Liver (tissue), 9 donors: ENCODE results near the gene BCAT1. TPM values are rescaled to one million over a fixed set of nuclear protein-coding genes. Genes with fewer than 3 reads are reported as not detected.

Source experiments
- DNase-seq: peaks from one replicate; pipeline ENCODE4 v3.0.0-alpha.2; 2017; ENCODE audit warnings: low spot score
- H3K27ac ChIP-seq, 2 donors: one replicate each; pipeline ENCODE4 v1.7.0; 2013; ENCODE audit warnings: inconsistent platforms in 2 of 2, low read length in 2 of 2, control low read depth in 1 of 2, low read depth in 1 of 2, mild to moderate bottlenecking in 1 of 2
- H3K27me3 ChIP-seq, 4 donors: one replicate each; pipeline versions ENCODE4 v1.6.1 to v1.7.0; 2013; ENCODE audit warnings: low read length in 3 of 4, inconsistent platforms in 1 of 4, mild to moderate bottlenecking in 1 of 4, moderate library complexity in 1 of 4; ENCODE audit not compliant: control insufficient read depth in 4 of 4, insufficient read depth in 4 of 4
- H3K36me3 ChIP-seq, 4 donors: one replicate each; pipeline versions ENCODE4 v1.6.1 to v1.7.0; 2013; ENCODE audit warnings: low read length in 3 of 4, mild to moderate bottlenecking in 3 of 4, low read depth in 1 of 4, moderate library complexity in 1 of 4; ENCODE audit not compliant: control insufficient read depth in 4 of 4, insufficient read depth in 3 of 4
- H3K4me1 ChIP-seq, 4 donors: one replicate each; pipeline versions ENCODE4 v1.6.1 to v1.7.0; 2013; ENCODE audit warnings: low read length in 3 of 4, mild to moderate bottlenecking in 3 of 4, moderate library complexity in 1 of 4; ENCODE audit not compliant: control insufficient read depth in 4 of 4, insufficient read depth in 4 of 4
- H3K4me3 ChIP-seq, 3 donors: one replicate each; pipeline versions ENCODE4 v1.6.1 to v1.7.0; 2013; ENCODE audit warnings: low read length in 3 of 3, control low read depth in 1 of 3, low read depth in 1 of 3, mild to moderate bottlenecking in 1 of 3
- H3K9ac ChIP-seq, 2 donors: one replicate each; pipeline ENCODE4 v1.7.0; 2013; ENCODE audit warnings: low read length in 2 of 2, mild to moderate bottlenecking in 2 of 2, moderate library complexity in 2 of 2, control low read depth in 1 of 2, low read depth in 1 of 2
- H3K9me3 ChIP-seq, 4 donors: one replicate each; pipeline versions ENCODE4 v1.6.1 to v1.7.0; 2013; ENCODE audit warnings: low read length in 3 of 4; ENCODE audit not compliant: control insufficient read depth in 4 of 4
- FOXA1 ChIP-seq: IDR thresholded peaks from 2 replicates; pipeline ENCODE4 v1.6.1; 2016; ENCODE audit warnings: antibody characterized with exemption
- FOXA2 ChIP-seq: IDR thresholded peaks from 2 replicates; pipeline ENCODE4 v1.6.1; 2016; ENCODE audit warnings: antibody characterized with exemption
- GABPA ChIP-seq, 2 donors: IDR thresholded peaks in 1 of 2; conservative IDR thresholded peaks in 1 of 2; 2 replicates each; pipeline ENCODE4 v1.6.1; 2016; ENCODE audit warnings: antibody characterized with exemption in 2 of 2, mild to moderate bottlenecking in 1 of 2, moderate library complexity in 1 of 2
- HNF4A ChIP-seq, 2 donors: conservative IDR thresholded peaks; 2 replicates each; pipeline ENCODE4 v1.6.1; 2016; ENCODE audit warnings: antibody characterized with exemption in 2 of 2, mild to moderate bottlenecking in 2 of 2
- HNF4G ChIP-seq: IDR thresholded peaks from 2 replicates; pipeline ENCODE4 v1.6.1; 2016; ENCODE audit warnings: antibody characterized with exemption
- JUND ChIP-seq, 2 donors: IDR thresholded peaks; 2 replicates each; pipeline ENCODE4 v1.6.1; 2016; ENCODE audit warnings: antibody characterized with exemption in 2 of 2
- NR2F2 ChIP-seq: IDR thresholded peaks from 2 replicates; pipeline ENCODE4 v1.6.1; 2016; ENCODE audit warnings: antibody characterized with exemption
- RAD21 ChIP-seq, 2 donors: IDR thresholded peaks; 2 replicates each; pipeline ENCODE4 v1.6.1; 2016; ENCODE audit warnings: antibody characterized with exemption in 2 of 2, mild to moderate bottlenecking in 2 of 2
- RXRA ChIP-seq, 2 donors: IDR thresholded peaks; 2 replicates each; pipeline ENCODE4 v1.6.1; 2017 to 2018; ENCODE audit warnings: antibody characterized with exemption in 2 of 2, mild to moderate bottlenecking in 1 of 2
- SP1 ChIP-seq: IDR thresholded peaks from 2 replicates; pipeline ENCODE4 v1.6.1; 2018; ENCODE audit warnings: antibody characterized with exemption, mild to moderate bottlenecking
- TAF1 ChIP-seq: conservative IDR thresholded peaks from 2 replicates; pipeline ENCODE4 v1.6.1; 2016; ENCODE audit warnings: antibody characterized with exemption, mild to moderate bottlenecking
- YY1 ChIP-seq: IDR thresholded peaks from 2 replicates; pipeline ENCODE4 v1.6.1; 2016; ENCODE audit warnings: antibody characterized with exemption, mild to moderate bottlenecking
- WGBS: extraction: QIAGEN DNeasy Blood & Tissue Kit; methylation state at CpG from one replicate; pipeline ENCODE4 v1.1.7; 2013; 5-methylcytosine and 5-hydroxymethylcytosine counted together
- polyA plus RNA-seq, 2 donors: library from polyadenylated mRNA; stranded (reverse) in 1 of 2; unstranded in 1 of 2; fragments of 200-250 nt in 1 of 2; fragments of >200 nt in 1 of 2; fragmentation: Nextera tagmentation in 1 of 2; extraction: Ambion mirVana in 1 of 2; gene quantifications; one replicate each; pipeline versions ENCODE4 v1.2.1 to v1.2.3, GENCODE V29; 2013 to 2015
- total RNA-seq, 2 donors: library from RNA; depleted of rRNA; stranded (reverse); fragments of >200 nt; gene quantifications; one replicate each; pipeline ENCODE4 v1.2.3, GENCODE V29; 2014
- TF ChIP-seq, protein P1 (sequence below): fragments of 150-350 bp; IDR thresholded peaks from 2 replicates; pipeline ENCODE4 v1.5.1; 2017; ENCODE audit warnings: improper control_type of control experiment, low read depth, low read length; ENCODE audit not compliant: missing input control
- TF ChIP-seq, protein P2 (sequence below): IDR thresholded peaks from 2 replicates; pipeline ENCODE4 v1.6.1; 2016; ENCODE audit warnings: antibody characterized with exemption
- TF ChIP-seq, protein P3 (sequence below): IDR thresholded peaks from 2 replicates; pipeline ENCODE4 v1.6.1; 2016; ENCODE audit warnings: antibody characterized with exemption, mild to moderate bottlenecking
- TF ChIP-seq, protein P4 (sequence below): IDR thresholded peaks from 2 replicates; pipeline ENCODE4 v1.6.1; 2016; ENCODE audit warnings: antibody characterized with exemption
- TF ChIP-seq, protein P5 (sequence below): IDR thresholded peaks from 2 replicates; pipeline ENCODE4 v1.6.1; 2016; ENCODE audit warnings: antibody characterized with exemption
- donor health status: healthy.
- donor health status: healthy.
- donor health status: healthy.
- donor health status: healthy.
- donor health status: healthy.

BCAT1 gene
- total and polyA plus RNA-seq, 4 donors: 0.14 to 10.0 (median 0.85) TPM

DNA sequence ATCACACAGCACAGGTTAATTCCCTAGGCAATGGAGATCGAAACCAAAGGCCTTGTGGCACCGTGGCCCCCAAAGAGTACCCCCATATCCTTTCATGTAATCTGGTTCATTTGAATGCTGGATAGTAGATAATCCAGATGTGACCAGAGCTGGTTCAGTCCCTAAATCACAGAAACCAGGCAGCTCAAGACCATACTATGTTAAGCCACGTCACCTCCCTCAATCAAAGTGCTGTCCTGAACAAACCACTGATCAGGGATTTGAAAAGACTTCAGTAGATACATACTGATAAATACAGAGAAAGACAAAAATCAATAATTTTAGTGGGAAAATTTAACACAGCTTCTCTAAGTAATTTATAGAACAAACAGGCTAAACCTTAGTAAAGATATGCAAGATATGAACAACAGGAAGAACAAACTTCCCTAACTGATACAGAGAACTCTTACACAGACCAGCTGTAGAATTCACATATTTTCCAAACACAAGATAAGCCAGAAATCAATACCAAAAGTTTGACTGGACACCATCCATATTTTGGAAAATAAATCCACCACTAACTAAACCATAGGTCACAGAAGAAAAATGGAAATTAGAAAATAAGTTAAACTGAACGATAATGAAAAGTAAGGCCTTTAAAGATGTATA is 67.1 kb downstream of the BCAT1 start:
- Histone ChIP-seq H3K9ac (no peak overlapping the region), H3K27me3 (no peaks in the 10 kb centered on the region), H3K4me3 (no peak overlapping the region), H3K36me3 (no peaks in the 10 kb centered on the region), H3K27ac (no peak overlapping the region), H3K4me1 (no peaks in the 10 kb centered on the region), H3K9me3 (no peaks in the 10 kb centered on the region)
- TF ChIP-seq, protein P1, sequence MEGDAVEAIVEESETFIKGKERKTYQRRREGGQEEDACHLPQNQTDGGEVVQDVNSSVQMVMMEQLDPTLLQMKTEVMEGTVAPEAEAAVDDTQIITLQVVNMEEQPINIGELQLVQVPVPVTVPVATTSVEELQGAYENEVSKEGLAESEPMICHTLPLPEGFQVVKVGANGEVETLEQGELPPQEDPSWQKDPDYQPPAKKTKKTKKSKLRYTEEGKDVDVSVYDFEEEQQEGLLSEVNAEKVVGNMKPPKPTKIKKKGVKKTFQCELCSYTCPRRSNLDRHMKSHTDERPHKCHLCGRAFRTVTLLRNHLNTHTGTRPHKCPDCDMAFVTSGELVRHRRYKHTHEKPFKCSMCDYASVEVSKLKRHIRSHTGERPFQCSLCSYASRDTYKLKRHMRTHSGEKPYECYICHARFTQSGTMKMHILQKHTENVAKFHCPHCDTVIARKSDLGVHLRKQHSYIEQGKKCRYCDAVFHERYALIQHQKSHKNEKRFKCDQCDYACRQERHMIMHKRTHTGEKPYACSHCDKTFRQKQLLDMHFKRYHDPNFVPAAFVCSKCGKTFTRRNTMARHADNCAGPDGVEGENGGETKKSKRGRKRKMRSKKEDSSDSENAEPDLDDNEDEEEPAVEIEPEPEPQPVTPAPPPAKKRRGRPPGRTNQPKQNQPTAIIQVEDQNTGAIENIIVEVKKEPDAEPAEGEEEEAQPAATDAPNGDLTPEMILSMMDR: no peak
- TF ChIP-seq FOXA1 (no peak), JUND (IDR thresholded peaks at IDR 0.05) (no peak), SP1 (no peak), GABPA (IDR thresholded peaks at IDR 0.05 in 1 of 2, conservative IDR thresholded peaks at IDR 0.05 in 1 of 2) (no peak), TAF1 (no peak), FOXA2 (no peak), YY1 (no peak), RAD21 (IDR thresholded peaks at IDR 0.05) (no peak), HNF4A (conservative IDR thresholded peaks at IDR 0.05) (no peak)
- TF ChIP-seq, protein P2, sequence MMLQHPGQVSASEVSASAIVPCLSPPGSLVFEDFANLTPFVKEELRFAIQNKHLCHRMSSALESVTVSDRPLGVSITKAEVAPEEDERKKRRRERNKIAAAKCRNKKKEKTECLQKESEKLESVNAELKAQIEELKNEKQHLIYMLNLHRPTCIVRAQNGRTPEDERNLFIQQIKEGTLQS: no peak
- no peak for DNase-seq
- WGBS: 94% methylated on average over 4 of the region's 4 CpGs

DNA sequence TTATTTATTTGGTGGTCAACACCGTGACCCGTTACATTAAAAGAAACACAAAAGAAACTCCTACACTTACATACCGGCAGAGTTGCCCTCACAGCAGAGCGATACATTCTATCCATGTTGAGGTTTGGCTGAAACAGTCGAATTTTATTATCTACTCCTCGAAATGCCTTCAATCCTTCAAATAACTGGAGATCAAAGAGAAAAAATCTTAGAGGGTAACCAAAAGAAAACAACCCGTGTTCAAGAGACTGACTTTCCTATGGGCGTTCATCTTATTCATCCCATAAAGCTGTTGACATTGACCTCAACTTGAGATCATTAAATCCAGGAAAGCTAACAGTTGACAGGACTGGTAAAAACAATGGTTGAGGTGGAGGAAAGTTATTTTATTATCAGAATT is 67.7 kb downstream of the BCAT1 start:
- no peaks in the 10 kb centered on the region for H3K27me3 ChIP-seq
- 90% methylated on average over 8 of the region's 8 CpGs for WGBS
- no peak for DNase-seq

More for the DNA sequence above, 67.7 kb downstream of the BCAT1 start:
- TF ChIP-seq RXRA (IDR thresholded peaks at IDR 0.05) (no peak), HNF4A (conservative IDR thresholded peaks at IDR 0.05) (no peak), FOXA2 (no peak), NR2F2 (no peak), TAF1 (no peak), HNF4G (no peak), SP1 (no peak), GABPA (IDR thresholded peaks at IDR 0.05 in 1 of 2, conservative IDR thresholded peaks at IDR 0.05 in 1 of 2) (no peak), FOXA1 (no peak), YY1 (no peak), RAD21 (IDR thresholded peaks at IDR 0.05) (no peak)
- TF ChIP-seq, protein P3, sequence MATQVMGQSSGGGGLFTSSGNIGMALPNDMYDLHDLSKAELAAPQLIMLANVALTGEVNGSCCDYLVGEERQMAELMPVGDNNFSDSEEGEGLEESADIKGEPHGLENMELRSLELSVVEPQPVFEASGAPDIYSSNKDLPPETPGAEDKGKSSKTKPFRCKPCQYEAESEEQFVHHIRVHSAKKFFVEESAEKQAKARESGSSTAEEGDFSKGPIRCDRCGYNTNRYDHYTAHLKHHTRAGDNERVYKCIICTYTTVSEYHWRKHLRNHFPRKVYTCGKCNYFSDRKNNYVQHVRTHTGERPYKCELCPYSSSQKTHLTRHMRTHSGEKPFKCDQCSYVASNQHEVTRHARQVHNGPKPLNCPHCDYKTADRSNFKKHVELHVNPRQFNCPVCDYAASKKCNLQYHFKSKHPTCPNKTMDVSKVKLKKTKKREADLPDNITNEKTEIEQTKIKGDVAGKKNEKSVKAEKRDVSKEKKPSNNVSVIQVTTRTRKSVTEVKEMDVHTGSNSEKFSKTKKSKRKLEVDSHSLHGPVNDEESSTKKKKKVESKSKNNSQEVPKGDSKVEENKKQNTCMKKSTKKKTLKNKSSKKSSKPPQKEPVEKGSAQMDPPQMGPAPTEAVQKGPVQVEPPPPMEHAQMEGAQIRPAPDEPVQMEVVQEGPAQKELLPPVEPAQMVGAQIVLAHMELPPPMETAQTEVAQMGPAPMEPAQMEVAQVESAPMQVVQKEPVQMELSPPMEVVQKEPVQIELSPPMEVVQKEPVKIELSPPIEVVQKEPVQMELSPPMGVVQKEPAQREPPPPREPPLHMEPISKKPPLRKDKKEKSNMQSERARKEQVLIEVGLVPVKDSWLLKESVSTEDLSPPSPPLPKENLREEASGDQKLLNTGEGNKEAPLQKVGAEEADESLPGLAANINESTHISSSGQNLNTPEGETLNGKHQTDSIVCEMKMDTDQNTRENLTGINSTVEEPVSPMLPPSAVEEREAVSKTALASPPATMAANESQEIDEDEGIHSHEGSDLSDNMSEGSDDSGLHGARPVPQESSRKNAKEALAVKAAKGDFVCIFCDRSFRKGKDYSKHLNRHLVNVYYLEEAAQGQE: no peak
- TF ChIP-seq, protein P4, sequence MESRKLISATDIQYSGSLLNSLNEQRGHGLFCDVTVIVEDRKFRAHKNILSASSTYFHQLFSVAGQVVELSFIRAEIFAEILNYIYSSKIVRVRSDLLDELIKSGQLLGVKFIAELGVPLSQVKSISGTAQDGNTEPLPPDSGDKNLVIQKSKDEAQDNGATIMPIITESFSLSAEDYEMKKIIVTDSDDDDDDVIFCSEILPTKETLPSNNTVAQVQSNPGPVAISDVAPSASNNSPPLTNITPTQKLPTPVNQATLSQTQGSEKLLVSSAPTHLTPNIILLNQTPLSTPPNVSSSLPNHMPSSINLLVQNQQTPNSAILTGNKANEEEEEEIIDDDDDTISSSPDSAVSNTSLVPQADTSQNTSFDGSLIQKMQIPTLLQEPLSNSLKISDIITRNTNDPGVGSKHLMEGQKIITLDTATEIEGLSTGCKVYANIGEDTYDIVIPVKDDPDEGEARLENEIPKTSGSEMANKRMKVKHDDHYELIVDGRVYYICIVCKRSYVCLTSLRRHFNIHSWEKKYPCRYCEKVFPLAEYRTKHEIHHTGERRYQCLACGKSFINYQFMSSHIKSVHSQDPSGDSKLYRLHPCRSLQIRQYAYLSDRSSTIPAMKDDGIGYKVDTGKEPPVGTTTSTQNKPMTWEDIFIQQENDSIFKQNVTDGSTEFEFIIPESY: no peak
- TF ChIP-seq, protein P5, sequence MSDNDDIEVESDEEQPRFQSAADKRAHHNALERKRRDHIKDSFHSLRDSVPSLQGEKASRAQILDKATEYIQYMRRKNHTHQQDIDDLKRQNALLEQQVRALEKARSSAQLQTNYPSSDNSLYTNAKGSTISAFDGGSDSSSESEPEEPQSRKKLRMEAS: no peak
- TF ChIP-seq, protein P1: no peak
- Histone ChIP-seq H3K4me3 (no peak overlapping the region), H3K36me3 (no peaks in the 10 kb centered on the region), H3K9me3 (no peaks in the 10 kb centered on the region), H3K9ac (no peak overlapping the region), H3K27ac (no peak overlapping the region), H3K4me1 (no peaks in the 10 kb centered on the region)
